ENCODE measurements around the gene POLR3H.

Gene POLR3H

DNA sequence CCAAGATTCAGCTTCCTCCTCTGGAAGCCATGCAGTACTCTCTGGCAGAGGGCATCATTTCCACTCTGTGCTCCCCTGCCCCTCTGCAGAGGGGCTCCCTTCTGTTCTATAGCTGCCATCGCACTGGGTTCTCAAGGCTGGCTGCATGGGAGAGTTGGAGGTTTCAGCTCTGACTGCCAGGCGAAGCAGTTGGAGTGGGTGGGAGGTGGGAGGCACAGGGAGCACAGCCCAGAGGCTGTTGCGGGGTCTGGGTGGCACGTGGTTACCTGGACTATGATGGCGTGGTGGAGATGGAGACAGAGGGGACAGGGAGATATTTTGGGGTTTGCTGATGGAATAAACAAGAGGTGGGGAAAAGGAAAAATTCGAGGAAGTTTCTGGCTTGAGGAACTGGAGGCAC, 40.6 kb upstream of the POLR3H start:
- Histone ChIP-seq H3K36me3 (peaks cover 15 to 63% (median 44%) of the 10 kb centered on the region in 3 donors), H3K9me3 (no peaks in the 10 kb centered on the region), H3K27me3 (no peaks in the 10 kb centered on the region), H3K4me3 (no peak overlapping the region), H3K4me1 (peaks cover 0 to 16% (median 11%) of the 10 kb centered on the region in 4 donors), H3K27ac (no peak overlapping the region)
- DNase-seq: no peak
- intact Hi-C loops (cut with DNase I; ENCODE audit: low total_unique reads): no loop called here
- TF ChIP-seq, protein P1, sequence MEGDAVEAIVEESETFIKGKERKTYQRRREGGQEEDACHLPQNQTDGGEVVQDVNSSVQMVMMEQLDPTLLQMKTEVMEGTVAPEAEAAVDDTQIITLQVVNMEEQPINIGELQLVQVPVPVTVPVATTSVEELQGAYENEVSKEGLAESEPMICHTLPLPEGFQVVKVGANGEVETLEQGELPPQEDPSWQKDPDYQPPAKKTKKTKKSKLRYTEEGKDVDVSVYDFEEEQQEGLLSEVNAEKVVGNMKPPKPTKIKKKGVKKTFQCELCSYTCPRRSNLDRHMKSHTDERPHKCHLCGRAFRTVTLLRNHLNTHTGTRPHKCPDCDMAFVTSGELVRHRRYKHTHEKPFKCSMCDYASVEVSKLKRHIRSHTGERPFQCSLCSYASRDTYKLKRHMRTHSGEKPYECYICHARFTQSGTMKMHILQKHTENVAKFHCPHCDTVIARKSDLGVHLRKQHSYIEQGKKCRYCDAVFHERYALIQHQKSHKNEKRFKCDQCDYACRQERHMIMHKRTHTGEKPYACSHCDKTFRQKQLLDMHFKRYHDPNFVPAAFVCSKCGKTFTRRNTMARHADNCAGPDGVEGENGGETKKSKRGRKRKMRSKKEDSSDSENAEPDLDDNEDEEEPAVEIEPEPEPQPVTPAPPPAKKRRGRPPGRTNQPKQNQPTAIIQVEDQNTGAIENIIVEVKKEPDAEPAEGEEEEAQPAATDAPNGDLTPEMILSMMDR (IDR thresholded peaks at IDR 0.05): no peak

DNA sequence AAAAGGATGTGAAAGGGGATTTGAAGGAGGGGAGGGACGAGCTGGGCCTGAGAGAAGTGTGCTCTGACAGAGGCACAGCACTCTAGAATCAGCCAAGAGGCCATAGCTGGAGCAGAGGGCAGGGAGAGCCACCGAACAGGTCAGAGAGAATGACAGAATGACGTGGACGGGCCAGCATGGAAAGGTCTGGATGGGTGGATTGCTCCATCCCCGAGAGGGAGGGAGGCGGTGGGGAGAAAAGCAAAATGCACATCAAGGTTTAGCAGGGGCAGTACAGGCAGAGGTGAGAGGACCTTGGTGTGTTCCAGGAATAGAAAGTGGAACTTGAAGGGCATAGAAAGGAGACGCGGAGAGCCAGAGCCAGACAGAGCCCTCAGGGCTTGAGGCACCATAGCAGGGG, 38.4 kb upstream of the POLR3H start:
- no peak overlapping the region for H3K4me3 ChIP-seq
- peaks cover 0 to under 1% (median 0%) of the 10 kb centered on the region in 4 donors for H3K4me1 ChIP-seq
- H3K27me3 ChIP-seq: no peaks in the 10 kb centered on the region
- TF ChIP-seq, protein P1 (IDR thresholded peaks at IDR 0.05): no peak
- DNase-seq: no peak
- no peaks in the 10 kb centered on the region for H3K9me3 ChIP-seq
- peaks cover 15 to 85% (median 57%) of the 10 kb centered on the region in 3 donors for H3K36me3 ChIP-seq
- H3K27ac ChIP-seq: no peak overlapping the region
- intact Hi-C loops (cut with DNase I; ENCODE audit: low total_unique reads): no loop called here

DNA sequence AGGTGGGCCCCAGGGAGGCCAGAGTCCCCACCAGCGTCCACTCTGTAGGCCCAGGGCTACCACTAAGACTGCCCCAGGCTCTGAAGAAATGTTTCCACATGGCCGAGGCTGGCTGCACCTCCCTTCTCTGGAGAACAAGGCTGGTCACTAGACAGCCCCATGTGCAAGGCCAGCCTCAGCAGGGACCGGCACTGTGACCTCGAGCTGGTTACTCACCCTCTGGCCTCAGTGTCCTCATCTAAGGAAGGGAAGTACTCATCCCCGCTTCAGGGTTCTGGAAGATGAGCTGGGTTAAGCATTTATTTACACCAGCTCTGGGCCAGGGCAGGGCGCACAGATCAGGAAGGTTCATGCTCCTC, 35.7 kb upstream of the POLR3H start:
- no peak for DNase-seq
- H3K4me3 ChIP-seq: no peak overlapping the region
- TF ChIP-seq, protein P1 (IDR thresholded peaks at IDR 0.05): no peak
- no peaks in the 10 kb centered on the region for H3K9me3 ChIP-seq
- peaks cover 0 to 9% (median 6%) of the 10 kb centered on the region in 4 donors for H3K4me1 ChIP-seq
- intact Hi-C loops (cut with DNase I; ENCODE audit: low total_unique reads): no loop called here
- no peak overlapping the region for H3K27ac ChIP-seq
- H3K27me3 ChIP-seq: no peaks in the 10 kb centered on the region
- H3K36me3 ChIP-seq: peaks cover 15 to 100% (median 67%) of the 10 kb centered on the region in 3 donors

DNA sequence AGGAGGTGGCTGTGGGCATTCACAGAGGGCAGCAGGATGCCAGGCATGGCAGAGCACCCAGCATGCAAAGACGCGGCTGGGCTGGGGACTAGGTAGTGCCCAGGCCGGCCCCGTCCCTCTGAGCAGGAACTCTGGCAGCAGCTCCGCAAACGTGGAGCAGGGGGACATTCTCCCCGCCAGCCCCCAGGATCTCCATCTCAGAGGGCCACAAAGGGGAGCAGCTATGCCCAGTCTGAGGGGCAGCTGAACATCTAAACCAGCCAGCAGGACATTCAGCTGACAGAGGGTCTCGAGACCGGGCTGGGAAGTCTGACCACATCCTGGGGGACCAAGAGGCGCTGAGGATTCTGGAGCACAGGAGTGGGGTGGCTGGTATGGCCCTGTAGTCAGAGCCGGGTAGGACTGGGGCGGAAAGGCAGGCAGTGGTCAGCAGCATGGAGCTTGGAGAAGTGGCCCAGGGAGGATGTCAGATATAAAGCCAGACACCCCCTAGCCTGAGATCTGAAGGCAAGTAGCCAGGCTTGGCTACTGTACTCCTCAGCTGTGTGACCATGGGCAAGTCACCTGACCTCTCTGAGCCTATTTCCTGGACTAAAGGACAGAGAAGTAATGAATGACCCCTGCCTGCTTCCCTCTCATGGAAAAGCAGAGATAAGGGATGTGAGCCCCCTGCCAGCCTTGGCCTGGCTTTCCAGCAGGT, 35.2 kb upstream of the POLR3H start:
- peaks cover 15 to 100% (median 62%) of the 10 kb centered on the region in 3 donors for H3K36me3 ChIP-seq
- peaks cover 0 to 15% (median 11%) of the 10 kb centered on the region in 4 donors for H3K4me1 ChIP-seq
- no peaks in the 10 kb centered on the region for H3K9me3 ChIP-seq
- intact Hi-C loops (cut with DNase I; ENCODE audit: low total_unique reads): no loop called here
- no peaks in the 10 kb centered on the region for H3K27me3 ChIP-seq
- DNase-seq: no peak
- no peak overlapping the region for H3K4me3 ChIP-seq
- no peak overlapping the region for H3K27ac ChIP-seq
- TF ChIP-seq, protein P1 (IDR thresholded peaks at IDR 0.05): no peak

DNA sequence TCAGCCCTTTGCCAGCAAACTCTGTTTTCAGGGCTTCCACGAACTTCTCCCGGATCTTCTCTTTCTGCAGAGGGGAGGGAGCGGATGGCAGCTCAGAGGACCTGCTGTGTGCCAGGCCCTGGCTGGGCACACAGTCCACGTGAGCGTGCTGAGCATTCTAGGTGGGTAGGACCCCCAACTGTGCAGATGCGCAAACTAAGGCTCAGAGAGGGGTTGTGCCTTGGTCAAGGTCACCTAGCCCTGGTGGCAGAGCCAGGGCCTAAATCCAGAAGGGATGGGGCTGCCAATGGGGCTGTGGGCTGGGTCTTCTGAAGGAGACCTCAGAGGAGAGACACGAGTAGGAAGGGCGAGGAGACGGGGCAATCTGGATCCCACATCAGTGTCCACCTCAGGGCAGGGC, 34.5 kb upstream of the POLR3H start:
- TF ChIP-seq, protein P1 (IDR thresholded peaks at IDR 0.05): no peak
- Histone ChIP-seq H3K36me3 (peaks cover 13 to 100% (median 57%) of the 10 kb centered on the region in 3 donors), H3K27ac (peak overlapping the region in 1 of 2 donors; percentile 66), H3K4me3 (no peak overlapping the region), H3K9me3 (no peaks in the 10 kb centered on the region), H3K4me1 (peaks cover 0 to 18% (median 12%) of the 10 kb centered on the region in 4 donors), H3K27me3 (no peaks in the 10 kb centered on the region)
- intact Hi-C loops (cut with DNase I; ENCODE audit: low total_unique reads): no loop called here
- DNase-seq: no peak

Data from tibial artery (tissue), 4 donors.